Measurements from ENCODE around the gene LEPROT. TPM values are rescaled to one million over a fixed set of nuclear protein-coding genes. Genes with fewer than 3 reads are reported as not detected.

Gene LEPROT
- total and polyA plus RNA-seq, 7 donors, result 14.9 to 34.5 (median 22.9) TPM

- Histone ChIP-seq H3K27ac (peak overlapping the region; percentile 98), H3K27me3 (ENCODE audit: insufficient read depth in 3 of 3, low read length in 2 of 3) (no peaks in the 10 kb centered on the region), H3K4me3 (peak overlapping the region; percentile 91), H3K36me3 (ENCODE audit: insufficient read depth in 1 of 2, low read depth in 1 of 2) (peaks cover 0 to 16% of the 10 kb centered on the region in 2 donors), H3K4me1 (peaks cover 34% of the 10 kb centered on the region), H3K9me3 (no peaks in the 10 kb centered on the region)
- 3 to 4% (median 4%) methylated on average over 13 of the region's 13 CpGs for WGBS, 3 donors
- intact Hi-C loops (cut with DNase I), result loop anchor here (5.0 to 10.0 kb wide), 4 partner anchors 91 to 357 kb away; no protein-coding TSS in a partner anchor
- no peak for TF ChIP-seq CTCF (IDR thresholded peaks at IDR 0.05)
- DNase-seq (no peak), ATAC-seq (no peak)
These were observed 1.0 kb downstream of the LEPROT start for GRCh38 chr1:65421351-65422025.

GRCh38 chr1:65422241-65423203 is 2.1 kb downstream of the LEPROT start:
- ATAC-seq (no peak), DNase-seq (no peak)
- H3K4me3 ChIP-seq, result peak overlapping the region; percentile 91
- peaks cover 34% of the 10 kb centered on the region for H3K4me1 ChIP-seq
- H3K27ac ChIP-seq, result peak overlapping the region; percentile 98
- H3K27me3 ChIP-seq (ENCODE audit: insufficient read depth in 3 of 3, low read length in 2 of 3), result no peaks in the 10 kb centered on the region
- no peak for TF ChIP-seq CTCF (IDR thresholded peaks at IDR 0.05)
- intact Hi-C loops (cut with DNase I), result loop anchor here (5.0 to 10.0 kb wide), 4 partner anchors 90 to 358 kb away; no protein-coding TSS in a partner anchor
- no peaks in the 10 kb centered on the region for H3K9me3 ChIP-seq
- peaks cover 0 to 26% of the 10 kb centered on the region in 2 donors for H3K36me3 ChIP-seq (ENCODE audit: insufficient read depth in 1 of 2, low read depth in 1 of 2)
- 88 to 91% (median 91%) methylated on average over 12 of the region's 12 CpGs for WGBS, 3 donors

DNA sequence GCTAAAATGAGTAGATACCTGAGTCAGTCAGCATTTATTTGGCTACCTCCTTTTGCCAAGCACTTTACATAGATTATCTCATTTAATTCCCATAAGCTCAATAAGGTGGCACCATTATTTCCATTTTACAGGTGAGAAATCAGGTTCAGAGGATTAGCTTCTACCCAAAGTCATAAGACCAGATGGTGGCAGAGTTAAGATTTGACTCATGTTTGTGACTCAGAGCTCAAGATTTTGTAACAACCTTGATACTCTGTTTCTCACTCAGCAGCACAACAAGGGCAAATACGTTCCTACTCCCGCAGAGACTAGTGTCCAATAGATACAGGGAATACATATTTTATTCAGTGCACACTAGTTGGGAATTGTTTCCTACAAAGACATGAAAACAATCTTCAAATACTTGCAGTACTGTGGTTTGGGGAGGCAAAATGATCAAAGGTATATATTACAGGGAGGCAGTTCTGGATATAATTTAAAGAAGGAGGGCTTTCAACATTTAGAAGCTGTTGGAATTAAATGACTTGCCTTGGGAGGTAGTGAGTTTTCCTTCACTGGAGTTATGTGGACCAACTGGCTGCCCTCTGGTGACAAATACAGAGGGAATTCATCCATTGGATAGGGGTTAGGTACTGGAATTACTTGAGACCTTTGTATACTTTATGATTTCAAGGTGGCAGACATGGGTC is 3.6 kb downstream of the LEPROT start:
- DNase-seq (no peak), ATAC-seq (no peak)
- peak overlapping the region; percentile 31 for H3K27ac ChIP-seq
- peaks cover 0 to 41% of the 10 kb centered on the region in 2 donors for H3K36me3 ChIP-seq (ENCODE audit: insufficient read depth in 1 of 2, low read depth in 1 of 2)
- TF ChIP-seq CTCF (IDR thresholded peaks at IDR 0.05), result no peak
- no peaks in the 10 kb centered on the region for H3K27me3 ChIP-seq (ENCODE audit: insufficient read depth in 3 of 3, low read length in 2 of 3)
- peak overlapping the region; percentile 14 for H3K4me3 ChIP-seq
- no peaks in the 10 kb centered on the region for H3K9me3 ChIP-seq
- peaks cover 34% of the 10 kb centered on the region for H3K4me1 ChIP-seq
- WGBS, 3 donors, result 81 to 94% (median 87%) methylated on average over 2 of the region's 2 CpGs
- intact Hi-C loops (cut with DNase I), result loop anchor here (5.0 to 10.0 kb wide), 4 partner anchors 88 to 359 kb away; no protein-coding TSS in a partner anchor

DNA sequence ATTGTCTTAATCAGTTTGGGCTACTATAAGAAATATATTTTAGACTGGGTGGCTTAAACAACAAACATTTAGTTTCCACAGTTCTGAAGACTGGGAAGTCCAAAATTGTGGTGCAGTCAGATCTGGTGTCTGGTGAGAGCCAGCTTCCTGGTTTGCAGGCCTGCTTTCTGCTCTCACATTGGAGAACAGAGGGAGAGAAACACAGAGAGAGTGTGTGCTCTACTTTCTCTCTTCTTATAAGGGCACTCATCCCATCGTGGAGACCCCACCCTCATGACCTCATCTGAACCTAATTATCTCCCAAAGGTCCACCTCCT is 4.1 kb downstream of the LEPROT start:
- intact Hi-C loops (cut with DNase I), result loop anchor here (5.0 to 10.0 kb wide), 4 partner anchors 88 to 360 kb away; no protein-coding TSS in a partner anchor
- DNase-seq (no peak), ATAC-seq (no peak)
- Histone ChIP-seq H3K27me3 (ENCODE audit: insufficient read depth in 3 of 3, low read length in 2 of 3) (no peaks in the 10 kb centered on the region), H3K36me3 (ENCODE audit: insufficient read depth in 1 of 2, low read depth in 1 of 2) (peaks cover 0 to 46% of the 10 kb centered on the region in 2 donors), H3K27ac (peak overlapping the region; percentile 31), H3K4me1 (peaks cover 30% of the 10 kb centered on the region), H3K4me3 (no peak overlapping the region), H3K9me3 (no peaks in the 10 kb centered on the region)
- TF ChIP-seq CTCF (IDR thresholded peaks at IDR 0.05), result no peak
- WGBS, 3 donors, result 71 to 81% (median 78%) methylated on average over 1 of the region's 1 CpG

Data from psoas muscle (tissue), 8 donors.